Lung (tissue), 12 donors: Measurements from ENCODE around the gene NAPEPLD. TPM values are rescaled to one million over a fixed set of nuclear protein-coding genes. Genes with fewer than 3 reads are reported as not detected.
"Not testable (repeated sequence)": the region's sequence is repeated elsewhere in the genome, so short reads cannot be mapped to it uniquely, and the experiment has no call there.

ENCODE experiments used
- ATAC-seq: fragments of 200-7000 bp; cut with Tn5 transposase; one replicate; pipeline ENCODE4 v1.9.1; 2020; ENCODE audit warnings: moderate number of reproducible peaks; ENCODE audit not compliant: insufficient read depth, low FRiP score
- DNase-seq, 3 donors: peaks; one replicate each; pipeline ENCODE4 v3.0.0-alpha.2; 2013 to 2017
- H3K27ac ChIP-seq, 2 donors: one replicate each; pipeline ENCODE4 v1.5.1; 2013; ENCODE audit warnings: mild to moderate bottlenecking in 2 of 2, moderate library complexity in 2 of 2, control low read depth in 1 of 2, inconsistent platforms in 1 of 2, low read depth in 1 of 2, low read length in 1 of 2
- H3K27me3 ChIP-seq, 3 donors: one replicate each; pipeline ENCODE4 v1.5.1; 2013; ENCODE audit warnings: low read length in 2 of 3; ENCODE audit not compliant: control insufficient read depth in 3 of 3, insufficient read depth in 3 of 3
- H3K36me3 ChIP-seq, 4 donors: one replicate each; pipeline ENCODE4 v1.5.1; 2013; ENCODE audit warnings: low read length in 4 of 4, mild to moderate bottlenecking in 1 of 4, moderate library complexity in 1 of 4; ENCODE audit not compliant: control insufficient read depth in 4 of 4, insufficient read depth in 4 of 4
- H3K4me1 ChIP-seq, 5 donors: one replicate each; pipeline ENCODE4 v1.5.1; 2013; ENCODE audit warnings: low read length in 5 of 5, mild to moderate bottlenecking in 2 of 5, moderate library complexity in 1 of 5; ENCODE audit not compliant: control insufficient read depth in 5 of 5, insufficient read depth in 5 of 5
- H3K4me3 ChIP-seq: one replicate; pipeline ENCODE4 v1.5.1; 2013; ENCODE audit warnings: mild to moderate bottlenecking, control low read depth, moderate library complexity
- H3K9ac ChIP-seq, 2 donors: one replicate each; pipeline ENCODE4 v1.5.1; 2013; ENCODE audit warnings: low read length in 2 of 2, control low read depth in 1 of 2; ENCODE audit not compliant: insufficient read depth in 1 of 2
- H3K9me3 ChIP-seq, 4 donors: one replicate each; pipeline ENCODE4 v1.5.1; 2013; ENCODE audit warnings: low read length in 3 of 4, mild to moderate bottlenecking in 1 of 4, moderate library complexity in 1 of 4; ENCODE audit not compliant: control insufficient read depth in 4 of 4, insufficient read depth in 3 of 4
- CTCF ChIP-seq: IDR thresholded peaks from 2 replicates; pipeline ENCODE4 v1.5.1; 2012; ENCODE audit warnings: mild to moderate bottlenecking; ENCODE audit errors: control extremely low read depth, extremely low read depth
- WGBS, 2 donors: extraction: QIAGEN DNeasy Blood & Tissue Kit; methylation state at CpG; one replicate each; pipeline ENCODE4 v1.1.7; 2013; 5-methylcytosine and 5-hydroxymethylcytosine counted together
- polyA plus RNA-seq, 2 donors: library from polyadenylated mRNA; stranded (reverse); fragments of 200-250 nt; gene quantifications; one replicate each; pipeline ENCODE4 v1.2.1, GENCODE V29; 2013
- total RNA-seq, 2 donors: library from RNA; depleted of rRNA in 1 of 2; stranded (reverse); fragments of >200 nt in 1 of 2; gene quantifications; one replicate each; pipeline ENCODE4 v1.2.1, GENCODE V29; 2014 to 2021
- donor health status: control.
- donor health status: control.
- donor health status: Bipolar disorder and iron deficiency.
- donor health status: healthy.
- donor health status: DM: yes; HTN: yes; CAD: no.

The NAPEPLD gene
- total and polyA plus RNA-seq, 4 donors: 2.9 to 37.0 (median 8.9) TPM

DNA sequence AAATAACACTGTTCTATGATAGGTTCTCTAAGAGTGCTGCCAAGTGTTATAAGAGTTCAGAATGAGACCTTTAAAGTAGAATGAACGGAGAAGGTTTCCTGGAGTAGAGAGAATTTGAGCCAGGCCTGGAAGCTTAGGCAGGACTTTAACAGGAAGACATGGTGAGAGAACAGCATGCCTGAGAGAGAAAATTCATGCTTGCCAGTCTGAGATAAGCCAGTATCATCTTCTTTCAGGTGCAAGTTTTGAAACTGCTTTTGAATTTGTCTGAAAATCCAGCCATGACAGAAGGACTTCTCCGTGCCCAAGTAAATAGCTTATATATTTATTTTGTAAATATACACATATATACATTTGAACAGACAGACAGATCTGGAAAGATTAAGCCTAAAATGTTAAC, 51.9 kb downstream of the NAPEPLD start:
- H3K27ac ChIP-seq: no peak overlapping the region
- no peak for TF ChIP-seq CTCF
- no peaks in the 10 kb centered on the region for H3K27me3 ChIP-seq
- H3K9ac ChIP-seq: no peak overlapping the region
- DNase-seq (no peak), ATAC-seq (no peak)
- H3K4me3 ChIP-seq: no peak overlapping the region
- no peaks in the 10 kb centered on the region for H3K4me1 ChIP-seq
- H3K36me3 ChIP-seq: peaks cover 5 to 14% (median 9%) of the 10 kb centered on the region in 4 donors
- no peaks in the 10 kb centered on the region for H3K9me3 ChIP-seq
- 94 to 100% methylated on average over 2 of the region's 2 CpGs for WGBS, 2 donors

DNA sequence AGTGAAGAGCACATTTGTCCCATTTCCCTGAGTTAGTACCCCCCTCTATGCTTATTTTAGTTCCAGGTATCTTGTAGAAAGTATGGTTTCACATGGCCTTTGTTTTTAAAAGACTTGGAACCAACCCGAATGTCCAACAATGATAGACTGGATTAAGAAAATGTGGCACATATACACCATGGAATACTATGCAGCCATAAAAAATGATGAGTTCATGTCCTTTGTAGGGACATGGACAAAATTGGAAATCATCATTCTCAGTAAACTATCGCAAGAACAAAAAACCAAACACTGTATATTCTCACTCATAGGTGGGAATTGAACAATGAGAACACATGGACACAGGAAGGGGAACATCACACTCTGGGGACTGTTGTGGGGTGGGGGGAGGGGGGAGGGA, 53.3 kb downstream of the NAPEPLD start:
- H3K4me1 ChIP-seq, DNase-seq, H3K9ac ChIP-seq, H3K27ac ChIP-seq, H3K4me3 ChIP-seq, H3K27me3 ChIP-seq, H3K9me3 ChIP-seq, ATAC-seq: not testable (repeated sequence)
- H3K36me3 ChIP-seq: peaks cover 5 to 11% (median 8%) of the 10 kb centered on the region in 4 donors
- 100% methylated on average over 2 of the region's 2 CpGs for WGBS, 2 donors

DNA sequence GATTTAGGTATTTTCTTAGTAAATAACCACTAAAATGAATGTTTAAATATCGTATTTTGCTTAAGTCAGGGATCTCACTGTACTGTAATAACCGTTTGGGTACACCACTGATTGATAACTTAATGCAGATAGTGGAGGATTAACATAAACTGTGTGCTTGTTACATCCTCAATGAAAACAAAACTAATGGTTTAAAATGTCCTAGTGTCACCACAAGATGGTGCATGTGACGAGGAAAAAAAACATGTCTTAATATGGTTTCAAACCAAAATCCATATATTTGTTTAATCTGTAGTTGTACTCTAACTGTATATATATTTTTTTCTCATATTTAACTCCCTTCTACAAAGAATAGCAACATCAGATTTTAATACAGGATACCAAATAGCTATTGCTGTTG, 54.8 kb downstream of the NAPEPLD start:
- Histone ChIP-seq H3K4me3 (no peak overlapping the region), H3K4me1 (no peaks in the 10 kb centered on the region), H3K36me3 (peaks cover 7 to 11% (median 9%) of the 10 kb centered on the region in 4 donors), H3K9me3 (peaks cover 0 to 1% (median 0%) of the 10 kb centered on the region in 4 donors), H3K27ac (no peak overlapping the region), H3K9ac (no peak overlapping the region), H3K27me3 (no peaks in the 10 kb centered on the region)
- ATAC-seq: no peak
- no peak for TF ChIP-seq CTCF
- WGBS, 2 donors: 48 to 61% methylated on average over 3 of the region's 3 CpGs
- peak in 1 of 3 donors; percentile 17 for DNase-seq

GRCh38 chr7:103093429-103093828, 55.5 kb downstream of the NAPEPLD start:
- Histone ChIP-seq H3K27me3 (no peaks in the 10 kb centered on the region), H3K4me1 (no peaks in the 10 kb centered on the region), H3K4me3 (no peak overlapping the region), H3K36me3 (peaks cover 7 to 17% (median 11%) of the 10 kb centered on the region in 4 donors), H3K27ac (no peak overlapping the region), H3K9me3 (peaks cover 0 to 1% (median 0%) of the 10 kb centered on the region in 4 donors), H3K9ac (no peak overlapping the region)
- TF ChIP-seq CTCF: no peak
- WGBS, 2 donors: 54 to 59% methylated on average over 1 of the region's 1 CpG
- ATAC-seq (no peak), DNase-seq (no peak)

- not testable (repeated sequence) for H3K4me1 ChIP-seq, H3K27ac ChIP-seq, H3K9me3 ChIP-seq, H3K4me3 ChIP-seq, H3K27me3 ChIP-seq, ATAC-seq, DNase-seq, H3K9ac ChIP-seq
- WGBS, 2 donors: 68 to 87% methylated on average over 4 of the region's 4 CpGs
- H3K36me3 ChIP-seq: peaks cover 3 to 14% (median 11%) of the 10 kb centered on the region in 4 donors
These were observed 56.6 kb downstream of the NAPEPLD start for GRCh38 chr7:103092321-103092720.
